HG02840 (cell line): ENCODE data around the gene CA7.
"Not testable (repeated sequence)": the region's sequence is repeated elsewhere in the genome, so short reads cannot be mapped to it uniquely, and the experiment has no call there.

ENCODE experiments used
- ATAC-seq: cut with Tn5 transposase; IDR thresholded peaks from one replicate; pipeline ENCODE4 v1.9.1; 2021; ENCODE audit warnings: mild to moderate bottlenecking, moderate library complexity, moderate number of reproducible peaks; ENCODE audit not compliant: unreplicated experiment, low FRiP score

Gene CA7

GRCh38 chr16:66845791-66846221 lies 1.6 kb downstream of the CA7 start:
- ATAC-seq: no peak

- no peak for ATAC-seq
These were observed 2.1 kb downstream of the CA7 start for GRCh38 chr16:66846266-66846665.

DNA sequence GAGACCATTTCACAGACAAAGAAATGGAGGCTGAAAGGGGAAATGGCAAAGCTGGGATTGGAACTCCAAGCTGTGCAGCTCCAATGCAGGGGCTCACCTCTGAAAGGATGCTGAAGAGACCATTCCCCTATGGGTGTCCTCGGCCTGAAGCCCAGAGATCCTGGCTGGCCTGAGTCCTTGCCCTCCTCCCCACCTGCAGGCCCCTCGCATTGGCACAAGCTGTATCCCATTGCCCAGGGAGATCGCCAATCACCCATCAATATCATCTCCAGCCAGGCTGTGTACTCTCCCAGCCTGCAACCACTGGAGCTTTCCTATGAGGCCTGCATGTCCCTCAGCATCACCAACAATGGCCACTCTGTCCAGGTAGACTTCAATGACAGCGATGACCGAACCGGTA lies 2.6 kb downstream of the CA7 start:
- no peak for ATAC-seq

DNA sequence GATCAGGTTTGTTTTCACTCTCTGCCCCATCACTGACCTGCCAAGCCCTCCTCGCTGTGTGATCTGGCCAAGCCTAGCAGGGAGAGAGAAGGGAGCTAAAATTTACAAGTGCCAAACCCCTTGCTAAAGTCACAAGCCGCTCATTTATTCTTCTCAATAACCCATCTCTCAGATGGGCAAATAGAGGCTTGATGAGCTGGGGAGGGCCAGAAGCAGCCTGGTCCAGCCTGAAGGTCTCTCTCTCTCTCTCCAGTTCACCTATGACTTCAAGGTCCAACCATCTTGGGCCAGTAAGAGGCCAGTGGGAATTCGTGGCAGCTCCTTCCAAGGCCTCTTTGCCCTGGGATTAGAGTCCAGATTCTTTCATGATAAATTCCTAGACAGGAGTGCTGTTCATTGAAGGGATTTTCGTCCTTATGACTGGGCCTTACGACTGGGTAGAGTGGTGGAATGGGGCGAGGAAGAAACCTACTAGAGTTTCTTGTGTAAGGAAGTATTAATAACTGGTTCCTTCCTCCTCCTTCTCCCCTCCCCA lies 3.4 kb downstream of the CA7 start:
- ATAC-seq: no peak

DNA sequence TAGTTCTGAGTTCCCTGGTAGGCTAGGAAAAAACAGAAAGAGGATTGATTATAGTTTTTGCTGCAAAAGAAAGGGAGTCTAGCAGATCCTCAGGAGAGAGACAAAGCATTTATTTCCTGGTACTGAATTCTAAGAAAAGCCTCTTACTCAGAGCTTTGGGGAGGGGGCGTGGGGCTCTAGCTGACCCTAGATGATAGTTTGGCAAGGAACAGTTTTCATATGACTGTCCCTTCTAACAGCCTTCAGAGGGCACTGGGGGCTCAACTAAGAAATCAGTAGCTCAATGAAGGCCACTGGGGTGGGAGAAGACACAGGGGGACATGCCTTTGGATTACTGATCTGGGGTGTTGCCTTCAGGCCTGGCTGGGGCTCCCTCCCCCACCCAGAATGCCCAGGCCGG lies 4.0 kb downstream of the CA7 start:
- no peak for ATAC-seq

- no peak for ATAC-seq
These were observed 4.8 kb downstream of the CA7 start for GRCh38 chr16:66849021-66849420.

GRCh38 chr16:66849549-66849948 lies 5.3 kb downstream of the CA7 start:
- ATAC-seq: no peak

DNA sequence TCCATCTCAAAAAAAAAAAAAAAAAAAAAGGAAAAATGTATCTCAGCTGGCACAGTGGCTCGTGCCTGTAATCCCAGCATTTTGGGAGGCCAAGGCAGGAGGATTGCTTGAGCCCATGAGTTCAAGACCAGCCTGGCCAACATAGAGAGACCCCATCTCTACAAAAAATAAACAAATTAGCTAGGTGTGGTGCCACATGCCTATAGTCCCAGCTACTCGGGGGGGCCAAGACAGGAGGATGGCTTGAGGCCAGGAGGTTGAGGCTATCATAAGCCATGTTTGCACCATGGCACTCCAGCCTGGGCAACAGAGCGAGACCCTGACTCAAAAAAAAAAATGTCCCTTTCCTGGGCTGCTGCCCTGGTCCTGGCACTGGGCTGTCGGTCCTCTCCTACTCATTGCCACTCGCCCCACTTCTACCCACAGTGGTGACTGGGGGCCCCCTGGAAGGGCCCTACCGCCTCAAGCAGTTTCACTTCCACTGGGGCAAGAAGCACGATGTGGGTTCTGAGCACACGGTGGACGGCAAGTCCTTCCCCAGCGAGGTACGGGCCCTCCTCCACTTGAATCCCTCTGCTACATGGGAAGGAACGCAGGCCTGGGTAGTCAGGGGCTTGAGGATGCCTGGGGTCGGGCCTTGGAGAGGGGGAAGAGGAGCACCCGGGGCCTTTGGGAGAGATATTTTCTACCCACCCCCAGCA lies 6.1 kb downstream of the CA7 start:
- ATAC-seq: no peak

DNA sequence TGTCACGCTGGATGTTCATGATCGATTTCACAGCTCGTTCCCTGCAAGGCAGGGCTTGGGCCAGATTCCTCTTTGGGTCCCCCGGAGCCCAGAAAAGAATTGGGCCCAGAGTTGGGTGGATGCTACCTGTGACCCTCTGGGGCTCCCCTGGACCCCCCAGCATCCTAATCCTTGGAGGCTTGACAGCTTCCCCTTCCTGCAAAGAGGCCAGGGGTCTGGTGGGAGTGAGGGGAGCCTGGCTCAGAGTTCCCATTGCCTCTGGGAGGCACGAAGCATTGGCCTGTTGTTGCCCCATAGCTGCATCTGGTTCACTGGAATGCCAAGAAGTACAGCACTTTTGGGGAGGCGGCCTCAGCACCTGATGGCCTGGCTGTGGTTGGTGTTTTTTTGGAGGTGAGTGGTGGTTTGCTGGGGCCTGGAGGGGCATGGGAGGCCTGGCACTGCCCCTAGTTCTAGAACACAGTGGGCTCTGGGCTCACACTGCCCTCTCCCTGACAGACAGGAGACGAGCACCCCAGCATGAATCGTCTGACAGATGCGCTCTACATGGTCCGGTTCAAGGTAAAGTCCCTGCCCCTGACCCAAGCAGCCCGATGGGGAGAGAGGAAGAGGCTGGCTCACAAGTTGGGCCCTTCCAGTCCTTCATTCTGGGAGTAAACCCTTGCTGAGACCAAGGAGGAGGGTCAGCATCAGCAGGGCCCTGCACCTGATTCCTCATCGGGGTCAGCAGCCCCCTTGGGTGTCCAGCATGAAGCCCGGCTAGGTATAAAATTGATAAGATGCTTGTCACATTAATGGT lies 7.2 kb downstream of the CA7 start:
- ATAC-seq: no peak

DNA sequence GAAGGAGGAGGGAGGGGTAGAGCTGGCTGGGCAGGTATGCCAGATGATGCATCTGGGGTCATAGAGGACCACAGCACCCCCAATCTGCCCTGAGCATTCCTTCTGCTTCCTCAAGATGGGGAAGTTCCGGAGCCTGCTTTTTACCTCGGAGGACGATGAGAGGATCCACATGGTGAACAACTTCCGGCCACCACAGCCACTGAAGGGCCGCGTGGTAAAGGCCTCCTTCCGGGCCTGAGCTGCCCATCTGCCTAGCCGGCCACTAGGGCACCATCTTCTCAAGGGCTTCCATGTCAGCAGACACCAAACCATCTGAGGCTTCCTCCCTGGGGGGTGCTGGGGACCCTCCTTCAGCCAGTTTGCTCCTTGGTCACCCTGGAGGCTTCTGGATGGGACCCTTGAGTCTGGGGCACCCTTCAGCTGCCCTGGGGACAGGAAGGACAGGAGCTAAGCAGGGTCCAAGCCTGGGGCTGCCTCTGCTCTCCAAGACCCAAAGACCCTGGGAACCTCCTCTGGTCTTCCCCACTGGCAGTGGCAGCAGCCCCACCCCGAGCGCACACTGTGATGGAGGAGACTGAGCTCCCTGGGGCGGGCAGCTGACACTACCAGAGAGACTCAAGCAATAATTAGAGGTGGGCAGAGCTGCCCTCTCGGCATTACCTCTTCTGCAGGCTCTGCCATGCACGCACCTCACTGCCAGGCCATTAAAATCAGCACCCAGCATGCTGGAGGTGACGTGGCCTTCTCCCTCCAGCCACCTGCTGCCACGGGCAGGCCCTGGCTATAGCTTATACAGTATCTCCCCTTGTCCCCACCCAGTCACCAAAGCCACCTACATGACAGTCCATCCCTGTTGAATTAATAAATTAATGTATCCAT lies 9.3 kb downstream of the CA7 start:
- ATAC-seq: no peak

DNA sequence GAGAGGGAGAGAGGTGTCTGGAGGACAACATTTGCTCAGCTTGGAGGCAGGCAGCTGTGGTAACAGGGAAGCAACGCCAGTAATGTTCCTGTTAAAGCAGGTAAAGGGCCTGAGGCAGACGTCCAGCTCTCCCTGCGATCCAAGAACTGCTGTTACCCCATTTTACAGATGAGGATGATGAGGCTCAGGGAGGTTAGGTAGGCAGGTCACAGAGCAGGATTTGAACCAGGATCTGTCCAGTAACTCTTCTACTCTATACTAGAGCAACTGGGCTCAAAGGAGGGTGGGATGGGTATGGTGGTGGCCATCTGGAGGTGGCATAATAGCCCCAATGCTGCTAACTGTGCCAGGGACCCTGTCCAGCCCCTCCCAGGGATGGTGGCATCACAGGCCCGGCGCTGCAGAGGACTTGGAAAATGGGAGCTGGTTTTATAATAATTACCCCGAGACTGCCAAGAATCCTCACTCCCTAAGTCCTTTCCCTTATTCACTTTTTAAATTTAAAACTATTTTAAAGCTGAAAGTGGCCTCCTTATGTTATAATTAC lies 12.0 kb downstream of the CA7 start:
- no peak for ATAC-seq

- ATAC-seq: no peak
These were observed 12.6 kb downstream of the CA7 start for GRCh38 chr16:66856801-66857200.

- ATAC-seq: no peak
These were observed 13.2 kb downstream of the CA7 start for GRCh38 chr16:66857437-66857836.

GRCh38 chr16:66858740-66859396 lies 14.7 kb downstream of the CA7 start:
- ATAC-seq: no peak

GRCh38 chr16:66859397-66860068 lies 15.3 kb downstream of the CA7 start:
- no peak for ATAC-seq

DNA sequence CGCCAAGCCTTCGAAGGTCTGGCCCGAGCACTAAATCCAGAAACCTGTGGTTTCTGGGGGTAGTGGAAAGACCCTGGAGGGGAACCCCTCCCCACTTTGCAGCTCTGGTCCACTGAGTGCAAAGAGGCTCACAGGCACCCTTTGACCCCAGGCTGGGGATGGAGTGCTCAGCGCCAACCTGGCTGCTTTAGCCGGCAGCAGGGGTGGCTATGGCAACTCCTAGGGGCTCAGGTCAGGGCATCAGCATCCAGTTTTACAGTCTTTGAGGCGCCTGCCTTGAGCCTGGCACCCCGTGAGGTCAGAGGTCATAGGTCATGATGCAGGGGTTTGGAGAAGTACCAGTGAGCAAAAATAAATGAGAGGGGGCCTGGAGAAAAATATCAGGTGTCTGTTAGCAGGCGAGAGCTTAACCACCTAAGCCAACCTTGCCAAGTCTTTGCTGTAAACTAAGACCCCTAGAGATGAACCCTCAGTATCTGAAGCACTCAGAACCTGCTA lies 17.9 kb downstream of the CA7 start:
- no peak for ATAC-seq

DNA sequence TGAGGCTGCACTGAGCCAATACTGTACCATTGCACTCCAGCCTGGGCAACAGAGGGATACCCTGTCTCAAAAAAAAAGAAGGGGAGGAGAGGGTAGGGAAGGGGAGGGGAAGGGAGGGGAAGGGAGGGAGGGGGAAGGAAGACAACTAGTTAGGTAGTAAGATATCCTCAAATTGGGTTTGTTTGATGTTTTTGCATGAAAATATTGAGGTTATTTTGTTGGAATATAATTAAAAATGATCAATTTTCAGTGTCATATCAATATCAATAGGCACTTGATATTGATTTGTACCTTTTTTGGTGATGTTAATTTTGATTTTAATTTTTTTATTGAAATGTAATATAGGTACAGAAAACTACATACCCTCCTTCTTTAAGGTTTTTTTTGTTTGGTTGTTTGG lies 19.5 kb downstream of the CA7 start:
- no peak for ATAC-seq

DNA sequence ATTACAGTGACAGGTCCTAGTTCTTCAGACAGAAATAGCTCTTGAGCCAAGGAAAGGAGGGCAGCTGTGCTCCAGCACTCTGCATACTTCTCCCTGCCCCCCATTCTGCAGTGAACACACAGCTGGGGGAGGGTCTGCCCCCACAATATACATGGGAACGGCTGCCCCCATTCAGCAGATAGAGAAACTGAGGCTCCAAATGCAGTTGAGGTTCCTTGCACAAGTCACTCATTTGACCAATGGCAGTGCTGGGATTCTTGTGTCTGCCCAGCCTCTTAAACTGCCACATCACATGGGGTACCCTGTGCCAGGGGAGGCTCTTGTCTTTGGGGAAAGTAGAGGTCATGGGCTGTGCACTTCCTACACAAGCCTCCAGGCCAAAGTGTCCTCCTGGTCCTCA lies 25.2 kb downstream of the CA7 start:
- no peak for ATAC-seq

GRCh38 chr16:66871363-66871762 lies 27.1 kb downstream of the CA7 start:
- not testable (repeated sequence) for ATAC-seq
